NB4 (cell line): Measurements from ENCODE around the gene MED13L.

Experiments
- POLR2A ChIP-seq: IDR thresholded peaks from 2 replicates; pipeline ENCODE4 v1.6.1; 2011; ENCODE audit warnings: mild to moderate bottlenecking; ENCODE audit not compliant: insufficient read length; ENCODE audit errors: extremely low read depth
- TF ChIP-seq, protein P1 (sequence below): IDR thresholded peaks from one replicate; pipeline ENCODE4 v1.5.1; 2012; ENCODE audit warnings: low read depth, low read length

DNA sequence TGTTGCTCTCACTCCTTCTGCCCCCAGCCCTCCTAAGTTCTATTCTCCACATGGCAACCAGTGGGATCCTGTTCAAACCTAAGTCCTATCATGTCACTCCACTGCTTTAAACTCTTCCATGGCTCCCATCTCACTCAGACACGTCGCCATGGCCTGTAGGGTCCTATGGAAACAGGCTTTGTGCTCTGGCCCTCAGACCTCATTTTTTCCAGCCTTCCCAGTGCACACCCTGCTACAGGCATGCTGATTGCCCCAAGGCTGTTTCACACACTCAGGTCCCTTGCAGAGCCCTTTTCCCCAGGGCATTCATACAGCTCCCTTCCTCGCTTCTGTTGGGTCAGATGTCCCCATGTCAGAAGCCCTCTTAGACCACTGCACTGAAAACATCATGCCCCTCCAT is 11.2 kb upstream of the MED13L start:
- TF ChIP-seq, protein P1, sequence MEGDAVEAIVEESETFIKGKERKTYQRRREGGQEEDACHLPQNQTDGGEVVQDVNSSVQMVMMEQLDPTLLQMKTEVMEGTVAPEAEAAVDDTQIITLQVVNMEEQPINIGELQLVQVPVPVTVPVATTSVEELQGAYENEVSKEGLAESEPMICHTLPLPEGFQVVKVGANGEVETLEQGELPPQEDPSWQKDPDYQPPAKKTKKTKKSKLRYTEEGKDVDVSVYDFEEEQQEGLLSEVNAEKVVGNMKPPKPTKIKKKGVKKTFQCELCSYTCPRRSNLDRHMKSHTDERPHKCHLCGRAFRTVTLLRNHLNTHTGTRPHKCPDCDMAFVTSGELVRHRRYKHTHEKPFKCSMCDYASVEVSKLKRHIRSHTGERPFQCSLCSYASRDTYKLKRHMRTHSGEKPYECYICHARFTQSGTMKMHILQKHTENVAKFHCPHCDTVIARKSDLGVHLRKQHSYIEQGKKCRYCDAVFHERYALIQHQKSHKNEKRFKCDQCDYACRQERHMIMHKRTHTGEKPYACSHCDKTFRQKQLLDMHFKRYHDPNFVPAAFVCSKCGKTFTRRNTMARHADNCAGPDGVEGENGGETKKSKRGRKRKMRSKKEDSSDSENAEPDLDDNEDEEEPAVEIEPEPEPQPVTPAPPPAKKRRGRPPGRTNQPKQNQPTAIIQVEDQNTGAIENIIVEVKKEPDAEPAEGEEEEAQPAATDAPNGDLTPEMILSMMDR, result no peak
- TF ChIP-seq POLR2A, result no peak
